Mesenteric fat pad (tissue), 1 donor: ENCODE results near the gene TUB. TPM values are rescaled to one million over a fixed set of nuclear protein-coding genes. Genes with fewer than 3 reads are reported as not detected.

ENCODE experiments used
- DNase-seq: peaks from one replicate; pipeline ENCODE4 v3.0.0-alpha.2; 2020; ENCODE audit warnings: low spot score
- total RNA-seq: library from RNA; stranded (reverse); fragmentation: NEBNext Ultra II Directional; extraction: Animal tissue kit (Norgen Biotek cat#: 25700); gene quantifications from one replicate; pipeline ENCODE4 v1.2.1, GENCODE V29; 2021
- donor health status: DM: yes; HTN: yes; CAD: no.

Gene TUB
- total RNA-seq, 1 donor from 2014 or later: 5.9 TPM

DNA sequence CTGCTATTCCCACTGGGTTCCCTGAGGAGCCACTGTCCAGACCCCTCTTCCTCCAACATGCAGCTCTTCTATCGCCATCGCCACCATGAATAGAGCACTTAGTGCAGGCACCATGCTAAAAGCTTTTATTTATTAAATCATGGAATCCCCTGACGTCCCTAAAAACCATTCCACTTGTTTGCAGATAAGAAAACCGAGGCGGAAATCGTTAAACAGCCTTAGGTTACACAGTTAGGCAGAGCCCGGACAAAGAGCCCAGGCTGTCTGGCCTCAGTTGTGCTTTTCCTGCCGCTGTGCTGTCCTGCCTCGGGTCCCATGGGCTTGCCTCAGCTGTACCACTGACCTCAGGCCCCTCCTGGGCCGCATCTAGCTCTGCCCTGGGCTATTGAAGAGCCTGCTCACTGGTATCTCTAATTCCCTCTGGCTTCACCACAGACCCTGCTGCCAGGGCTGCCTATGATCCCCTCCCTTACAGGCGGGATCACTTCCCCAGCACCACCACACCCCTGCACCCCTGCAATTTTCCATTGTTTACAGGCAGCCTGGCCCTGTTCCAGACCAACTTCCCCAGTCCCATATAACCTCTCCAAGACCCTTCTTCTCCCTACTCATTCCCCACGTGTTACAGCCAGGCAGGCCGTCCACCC lies 13.0 kb upstream of the TUB start:
- DNase-seq: peak; percentile 83

GRCh38 chr11:8068605-8069221 lies 12.3 kb upstream of the TUB start:
- peak; percentile 87 for DNase-seq

GRCh38 chr11:8069771-8070170 lies 11.2 kb upstream of the TUB start:
- peak; percentile 51 for DNase-seq

GRCh38 chr11:8070417-8071115 lies 10.4 kb upstream of the TUB start:
- DNase-seq: peak; percentile 49

DNA sequence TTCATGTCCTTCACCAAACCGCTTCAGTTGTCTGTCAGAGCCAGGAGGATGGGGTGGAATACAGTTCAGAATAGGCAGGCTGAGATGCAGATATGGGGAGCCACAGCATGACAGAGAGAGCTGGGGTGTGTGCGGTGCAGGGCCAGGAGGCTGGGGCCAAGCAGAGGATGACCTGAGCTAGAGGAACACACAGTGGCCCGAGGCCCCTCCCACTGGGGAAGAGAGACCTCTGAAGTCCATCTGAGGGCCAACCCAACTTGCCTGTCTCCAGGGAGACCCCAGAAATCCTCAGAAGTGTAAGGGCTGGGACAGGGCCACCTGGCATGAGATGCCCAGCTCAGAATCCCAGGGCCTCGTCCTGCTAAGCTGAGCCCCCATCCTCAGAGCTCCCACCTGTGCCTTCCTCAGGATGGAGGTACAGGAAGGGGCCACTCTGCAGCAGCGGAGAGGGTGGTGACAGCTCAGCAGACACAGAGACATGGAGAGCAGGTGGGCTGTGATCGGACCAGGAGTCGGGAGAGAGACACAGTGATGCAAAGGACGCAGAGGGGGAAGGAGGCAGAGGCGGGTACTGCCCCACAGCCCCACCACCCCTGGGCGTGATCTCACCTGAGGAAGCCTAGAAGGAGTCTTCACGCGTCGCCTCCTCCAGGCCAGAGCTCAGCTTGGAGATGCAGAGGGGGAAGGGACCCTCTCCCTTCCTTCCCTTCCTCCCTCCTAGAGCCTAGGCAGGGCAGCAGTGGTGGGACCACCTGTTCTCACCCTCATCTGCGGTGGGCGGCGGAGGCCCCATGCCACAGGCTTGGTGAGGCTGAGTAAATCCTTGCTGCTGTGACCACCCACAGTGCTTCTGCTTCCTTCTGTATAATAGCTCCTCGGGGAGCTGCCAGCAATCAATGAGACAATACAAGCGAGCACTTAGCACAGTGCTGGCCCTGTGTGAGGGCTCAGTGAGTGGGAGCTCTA lies 9.1 kb upstream of the TUB start:
- peak; percentile 86 for DNase-seq

DNA sequence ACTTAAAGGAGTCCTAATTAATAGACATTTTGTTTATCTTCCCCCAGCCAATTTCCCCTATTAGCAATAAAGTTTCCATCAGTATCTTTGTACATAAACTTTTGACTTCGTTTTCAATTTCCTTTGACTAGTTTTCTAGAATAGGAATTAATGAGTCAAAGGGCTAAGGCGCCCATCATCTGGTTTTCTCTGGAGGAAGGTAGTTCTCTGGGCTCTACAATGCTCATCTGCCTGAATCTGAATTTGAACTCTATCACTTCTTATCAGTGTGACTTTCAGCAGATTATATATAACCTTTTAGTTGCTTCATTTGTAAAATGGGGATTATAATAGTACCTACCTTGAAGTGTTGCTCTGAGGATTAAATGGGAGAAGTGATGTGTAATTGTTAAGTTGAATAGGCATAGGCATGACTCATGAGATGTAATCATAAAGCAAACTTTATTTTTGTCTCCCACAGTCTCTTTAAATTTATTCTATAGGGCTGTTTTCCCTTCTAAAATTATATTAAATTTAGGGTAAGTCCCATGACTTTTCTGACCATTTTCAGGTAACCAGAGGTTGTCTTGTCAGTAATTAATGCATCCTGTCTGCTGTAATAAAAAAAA lies 5.8 kb upstream of the TUB start:
- DNase-seq: no peak

GRCh38 chr11:8079111-8079675 lies 1.8 kb upstream of the TUB start:
- no peak for DNase-seq

DNA sequence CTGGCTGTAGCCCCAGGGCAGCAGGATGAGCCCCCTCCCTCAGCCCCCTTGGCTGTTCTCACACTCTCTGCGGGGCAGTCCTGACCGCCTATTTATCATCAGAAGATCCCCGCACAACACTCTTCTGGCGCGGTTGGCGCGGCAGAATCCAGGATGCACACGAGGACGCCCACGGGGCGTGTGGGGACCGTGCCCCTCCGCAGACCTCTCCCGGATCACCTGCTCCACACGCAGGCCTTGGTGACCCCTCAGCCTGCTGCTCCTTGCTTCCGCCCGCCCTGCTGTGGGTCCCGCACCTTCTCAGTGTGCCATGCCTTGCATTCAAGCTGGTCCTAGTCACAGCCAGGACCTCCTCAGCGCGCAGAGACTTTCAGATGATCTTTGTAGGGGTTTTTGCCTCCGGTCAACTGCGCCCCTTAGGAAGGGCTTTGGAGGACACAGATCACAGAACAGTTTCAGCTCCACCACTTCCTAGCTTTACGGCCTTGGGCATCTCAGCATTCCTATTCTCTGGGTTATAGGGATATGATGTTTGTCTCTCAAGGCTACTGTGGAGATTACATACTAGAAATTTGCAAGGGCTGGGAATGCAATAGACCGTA lies 841 bp upstream of the TUB start:
- DNase-seq: no peak

- DNase-seq: no peak
Measured at GRCh38 chr11:8081591-8082250, 710 bp downstream of the TUB start.

- no peak for DNase-seq
Measured at GRCh38 chr11:8082391-8083087, 1.5 kb downstream of the TUB start.

DNA sequence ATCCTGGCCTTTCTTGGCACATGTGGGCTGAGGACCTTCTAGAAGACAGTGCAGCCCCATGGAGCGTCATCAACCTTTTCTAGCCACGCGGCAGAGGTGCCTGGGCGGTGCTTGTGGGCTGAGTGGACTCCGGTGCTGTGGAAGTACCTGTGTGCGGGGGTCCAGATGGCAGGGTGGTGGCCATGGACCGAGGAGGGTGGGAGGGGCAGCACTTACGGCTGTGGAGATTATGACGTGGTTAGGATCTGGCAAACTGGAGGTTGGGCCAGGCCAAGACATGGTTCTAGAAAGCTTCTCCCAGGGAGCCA lies 2.0 kb downstream of the TUB start:
- no peak for DNase-seq

GRCh38 chr11:8083871-8084281 lies 2.9 kb downstream of the TUB start:
- no peak for DNase-seq

DNA sequence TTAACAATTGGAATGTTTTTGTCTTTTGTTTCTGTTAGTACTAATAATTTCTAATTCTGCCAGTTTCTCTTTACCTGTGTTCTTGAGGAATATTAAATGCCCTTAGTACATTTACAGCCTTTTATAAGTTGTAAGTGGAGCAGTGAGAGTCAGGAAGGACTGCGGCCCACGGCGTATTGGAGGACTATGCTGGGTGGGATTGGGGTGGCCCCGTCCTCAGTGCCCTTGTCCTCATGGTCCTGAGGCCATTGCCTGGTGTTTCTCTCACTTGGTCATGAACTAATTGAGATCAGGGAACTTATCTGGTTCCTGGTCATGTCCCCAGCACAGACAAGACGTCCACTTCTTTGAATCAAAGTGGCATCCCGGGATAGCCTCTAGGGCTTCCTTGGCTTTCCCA lies 3.3 kb downstream of the TUB start:
- DNase-seq: no peak

DNA sequence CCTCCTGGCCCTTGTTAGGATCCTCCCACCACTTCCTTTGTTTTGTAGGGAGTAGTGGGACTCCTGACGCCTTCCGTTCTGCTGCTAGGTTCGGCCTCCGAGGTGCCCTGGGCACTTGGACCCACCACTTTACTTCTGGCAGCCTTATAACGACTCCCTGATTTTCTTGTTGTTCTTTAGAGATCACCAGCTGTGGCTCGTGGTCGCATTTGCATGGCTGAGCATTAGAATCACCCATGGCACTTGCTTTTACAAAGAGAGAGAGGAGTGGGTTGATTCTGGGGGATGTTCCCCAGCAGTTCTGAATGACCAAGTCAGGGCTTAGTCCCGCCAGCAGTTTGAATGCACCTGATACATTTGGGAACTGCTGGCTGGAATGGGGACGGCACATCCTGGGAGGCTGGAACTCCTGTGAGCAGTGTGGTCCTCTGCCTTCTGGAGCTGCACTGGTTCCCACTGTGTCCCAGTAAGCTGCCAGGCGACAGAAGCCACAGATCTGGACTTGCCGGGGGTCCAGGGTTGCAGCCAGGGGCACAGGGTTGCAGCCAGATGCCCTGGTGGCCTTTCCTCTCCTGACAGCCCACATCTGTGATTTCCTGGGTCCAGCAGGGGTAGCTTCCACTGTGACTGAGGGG lies 4.1 kb downstream of the TUB start:
- no peak for DNase-seq

GRCh38 chr11:8086001-8086479 lies 5.0 kb downstream of the TUB start:
- DNase-seq: no peak

- no peak for DNase-seq
Measured at GRCh38 chr11:8086571-8086970, 5.6 kb downstream of the TUB start.

DNA sequence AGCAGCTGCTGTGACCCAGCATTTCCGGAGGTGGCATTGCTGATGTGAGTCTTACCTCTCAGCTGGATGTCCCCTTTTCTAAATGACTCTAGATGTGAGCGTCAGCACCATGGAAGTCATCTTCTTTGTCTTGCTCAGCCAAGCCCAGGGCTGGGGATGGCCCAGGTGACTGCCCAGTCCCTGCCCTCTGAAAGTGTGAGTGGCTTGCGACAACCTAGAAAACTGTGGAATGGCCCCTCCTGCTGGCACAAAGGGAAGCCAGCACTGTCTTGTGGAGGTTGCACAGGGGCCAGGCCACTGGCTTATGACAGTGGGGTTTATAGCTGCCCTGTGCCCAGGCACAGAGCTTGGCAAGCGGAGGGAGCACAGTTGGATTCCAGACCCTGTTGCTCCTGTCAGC lies 6.2 kb downstream of the TUB start:
- DNase-seq: no peak

DNA sequence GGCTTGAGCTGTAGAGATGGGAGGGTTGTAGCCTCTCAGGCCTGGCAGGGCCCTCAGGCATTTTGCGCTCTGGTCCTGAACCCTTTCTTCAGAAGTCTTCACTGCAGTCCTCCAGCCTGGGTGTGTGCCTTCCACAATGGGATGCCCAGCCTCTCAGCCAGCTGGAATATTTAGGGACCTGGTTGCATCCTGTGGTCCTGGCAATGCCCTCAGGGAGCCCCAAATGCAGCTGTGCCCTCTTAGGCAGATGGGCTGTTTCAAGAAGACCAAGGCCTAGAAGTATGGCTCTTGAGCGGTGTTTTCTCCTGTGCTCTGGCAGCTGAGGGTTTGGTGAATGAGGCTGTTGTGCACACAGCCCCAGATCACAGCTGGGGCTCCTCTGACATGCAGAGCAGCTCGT lies 6.7 kb downstream of the TUB start:
- no peak for DNase-seq
